KG1 (cell line): ENCODE data around the gene COL9A3.

ENCODE experiments used
- DNase-seq: peaks from one replicate; lab custom pipeline; 2025; lab: John Stamatoyannopoulos, UW

COL9A3 gene

GRCh38 chr20:62823688-62824475 lies 7.0 kb downstream of the COL9A3 start:
- no peak for DNase-seq

DNA sequence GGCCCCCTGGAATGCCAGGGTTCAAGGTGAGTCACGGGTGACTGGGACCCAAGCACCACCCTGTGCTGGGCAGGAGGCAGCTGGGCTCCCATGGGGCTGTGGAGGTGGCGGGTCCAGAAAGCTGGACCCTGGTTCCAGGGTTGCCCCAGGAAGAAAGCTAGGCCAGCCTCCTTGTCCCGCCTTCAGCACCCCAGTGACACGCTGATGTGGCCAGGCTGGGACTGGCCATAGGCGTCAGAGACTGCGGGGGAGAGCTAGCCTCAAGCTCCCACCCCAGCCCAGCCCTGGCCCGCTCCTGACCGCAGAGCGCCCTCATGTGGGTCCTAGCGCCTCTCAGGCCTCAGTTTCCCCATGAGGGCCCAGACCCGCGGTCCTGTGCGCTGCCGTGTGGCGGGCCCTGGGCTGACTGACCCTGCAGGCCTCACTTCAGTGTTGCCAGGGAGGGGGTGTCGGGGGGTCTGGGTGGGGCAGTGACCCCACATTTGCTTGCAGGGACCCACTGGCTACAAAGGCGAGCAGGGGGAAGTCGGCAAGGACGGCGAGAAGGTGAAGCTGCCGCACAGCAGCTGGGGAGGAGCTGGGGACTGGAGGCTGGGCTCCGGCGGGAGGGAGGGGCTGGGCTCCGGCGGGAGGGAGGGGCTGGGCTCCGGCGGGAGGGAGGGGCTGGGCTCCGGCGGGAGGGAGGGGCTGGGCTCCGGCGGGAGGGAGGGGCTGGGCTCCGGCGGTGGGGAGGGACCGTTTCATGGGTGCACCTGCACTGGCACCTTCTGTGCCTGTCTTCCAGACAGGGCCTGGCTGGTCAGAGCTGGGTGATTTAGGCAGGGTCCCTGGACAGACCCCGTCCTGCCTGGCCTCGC lies 7.9 kb downstream of the COL9A3 start:
- DNase-seq: no peak

GRCh38 chr20:62825333-62825985 lies 8.6 kb downstream of the COL9A3 start:
- no peak for DNase-seq

DNA sequence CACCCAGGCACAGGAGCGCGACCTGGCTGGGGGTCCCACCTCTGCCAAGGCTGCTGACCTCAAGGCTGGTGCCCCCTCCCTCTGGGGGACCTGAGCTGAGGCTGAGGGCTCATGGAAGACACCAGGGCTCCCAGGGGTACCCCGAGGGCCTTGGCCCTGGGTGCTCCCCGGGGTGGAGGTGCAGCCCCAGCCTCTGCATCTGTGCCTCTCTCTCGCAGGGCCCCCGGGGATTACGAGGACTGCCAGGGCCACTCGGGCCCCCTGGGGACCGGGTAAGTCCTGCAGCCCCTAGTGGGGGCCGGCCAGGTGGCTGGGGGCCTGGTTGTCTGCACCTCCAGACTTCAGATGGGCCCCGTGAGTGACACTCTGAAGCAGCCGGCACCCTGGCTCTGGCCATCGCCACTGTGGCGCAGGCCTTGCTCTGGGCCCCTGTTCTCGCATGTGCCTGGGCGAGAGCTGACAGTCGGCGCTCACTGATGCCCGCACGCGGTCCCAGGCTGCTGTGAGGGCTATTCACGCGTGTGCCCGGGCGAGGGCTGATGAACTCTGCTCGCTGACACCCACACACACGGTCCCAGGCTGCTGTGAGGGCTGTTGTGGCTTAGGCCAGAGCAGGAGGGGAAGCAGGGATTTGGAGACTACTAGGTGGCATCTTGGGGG lies 9.3 kb downstream of the COL9A3 start:
- no peak for DNase-seq

- DNase-seq: no peak
Observed at GRCh38 chr20:62826646-62827310, 9.9 kb downstream of the COL9A3 start.

- no peak for DNase-seq
Observed at GRCh38 chr20:62827311-62828038, 10.6 kb downstream of the COL9A3 start.

- no peak for DNase-seq
Observed at GRCh38 chr20:62828051-62828450, 11.2 kb downstream of the COL9A3 start.

DNA sequence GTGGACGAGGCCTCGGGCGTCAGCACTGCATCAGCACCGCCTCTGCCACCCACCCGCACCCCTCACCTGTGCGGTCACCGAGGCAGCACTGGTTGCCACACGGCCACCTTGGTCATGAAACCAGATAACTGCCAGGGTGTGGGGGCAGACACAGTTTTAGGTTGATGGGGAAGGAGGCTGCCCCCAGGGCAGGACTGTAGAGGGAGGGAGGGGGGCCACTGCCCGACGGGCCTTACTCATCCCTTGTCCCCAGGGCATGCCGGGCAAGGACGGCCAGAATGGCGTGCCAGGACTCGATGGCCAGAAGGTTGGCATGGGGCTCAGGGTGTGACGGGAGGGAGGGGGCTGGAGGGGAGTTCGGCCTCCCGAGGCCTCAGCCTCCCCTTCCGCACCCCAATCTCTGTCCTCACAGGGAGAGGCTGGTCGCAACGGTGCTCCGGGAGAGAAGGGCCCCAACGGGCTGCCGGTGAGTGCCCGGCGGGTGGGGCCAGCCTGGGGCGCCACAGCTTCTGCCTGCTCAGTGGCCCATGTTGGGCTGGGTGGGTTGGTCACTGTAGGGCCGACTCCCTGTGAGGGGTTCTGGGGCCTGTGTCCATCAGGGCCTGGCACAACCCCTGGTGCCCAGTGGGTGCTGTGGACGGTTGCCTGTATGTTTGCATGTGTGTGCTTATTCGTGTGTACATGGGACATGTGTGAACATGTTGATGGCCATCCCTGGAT lies 11.8 kb downstream of the COL9A3 start:
- DNase-seq: no peak

GRCh38 chr20:62829231-62830230 lies 12.7 kb downstream of the COL9A3 start:
- no peak for DNase-seq

DNA sequence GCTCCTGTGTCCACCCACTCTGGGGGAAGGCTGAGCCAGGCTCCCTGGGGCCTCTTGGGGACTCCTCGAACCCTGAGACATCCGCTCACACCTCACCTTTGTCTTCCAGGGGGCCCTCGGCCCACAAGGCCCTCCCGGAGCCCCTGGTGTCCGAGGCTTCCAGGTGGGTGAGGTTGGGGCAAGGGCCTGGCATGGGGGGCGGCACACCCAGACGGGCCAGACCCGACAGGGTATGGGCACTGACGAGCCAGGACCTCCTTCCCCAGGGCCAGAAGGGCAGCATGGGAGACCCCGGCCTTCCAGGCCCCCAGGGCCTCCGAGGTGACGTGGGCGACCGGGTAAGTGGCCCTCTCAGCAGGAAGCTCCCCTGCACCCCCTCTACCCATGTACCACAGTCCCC lies 13.4 kb downstream of the COL9A3 start:
- no peak for DNase-seq

DNA sequence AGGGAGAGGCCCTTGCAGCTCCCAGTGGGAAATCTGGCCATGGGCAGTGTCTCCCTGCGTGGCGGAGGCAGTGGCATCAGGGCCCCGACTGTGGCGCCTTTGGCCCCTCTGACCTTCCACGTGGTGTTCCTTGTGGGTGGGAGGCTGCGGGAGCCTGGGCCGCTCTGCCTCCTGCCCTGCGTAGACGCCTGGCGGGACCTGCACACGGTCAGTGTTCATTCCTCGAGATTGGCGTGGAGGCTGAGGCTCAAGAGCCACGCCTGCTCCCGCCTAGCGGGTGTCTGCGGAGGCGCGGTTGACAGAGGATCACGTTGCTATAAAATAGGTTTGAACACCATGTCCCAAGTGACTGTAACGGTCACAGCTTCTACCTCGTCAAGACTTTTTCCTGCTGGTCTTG lies 14.0 kb downstream of the COL9A3 start:
- DNase-seq: no peak

DNA sequence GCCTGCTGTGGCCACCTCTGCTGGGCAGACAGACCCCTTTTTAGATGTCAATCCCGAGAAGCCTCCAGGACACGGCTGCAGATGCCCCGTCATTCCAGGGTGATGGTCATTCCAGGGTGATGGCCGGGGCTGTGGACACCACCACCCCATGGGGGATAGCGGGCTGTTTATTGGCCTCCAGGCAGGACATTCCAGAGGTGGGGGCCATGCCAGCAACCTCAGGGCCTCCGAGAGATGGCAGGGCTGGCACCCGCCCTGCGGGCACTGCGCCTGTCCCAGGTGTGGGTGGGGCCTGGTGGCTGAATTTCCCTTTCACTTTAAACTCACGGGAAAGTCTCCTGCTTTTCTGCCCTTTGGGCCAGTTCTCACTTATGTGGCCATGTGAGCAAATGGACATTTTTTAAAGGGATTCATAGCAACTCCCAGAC lies 14.5 kb downstream of the COL9A3 start:
- DNase-seq: no peak

GRCh38 chr20:62831854-62832211 lies 15.0 kb downstream of the COL9A3 start:
- no peak for DNase-seq

GRCh38 chr20:62832212-62832922 lies 15.5 kb downstream of the COL9A3 start:
- DNase-seq: no peak

GRCh38 chr20:62832951-62833391 lies 16.1 kb downstream of the COL9A3 start:
- DNase-seq: no peak

- no peak for DNase-seq
Observed at GRCh38 chr20:62834967-62835730, 18.3 kb downstream of the COL9A3 start.
